ENCODE results near the gene SLC16A12. TPM values are rescaled to one million over a fixed set of nuclear protein-coding genes. Genes with fewer than 3 reads are reported as not detected.

SLC16A12 gene
- total and polyA plus RNA-seq, 2 of the 4 experiments (the other 2 are of a cell fraction) = 1.4 to 1.6 TPM

- peak overlapping the region; percentile 77 for H2BK120ac ChIP-seq (ENCODE audit: low read depth, low read length)
- no TSS peak for BruUV-seq (replicated peaks)
- H3K18ac ChIP-seq (ENCODE audit: low read depth, low read length) = peak overlapping the region; percentile 87; the same call in 1 of the 2 replicates
- no peak overlapping the region for H3K9ac ChIP-seq (ENCODE audit: low read depth, low read length)
- H3K14ac ChIP-seq (replicated peaks; ENCODE audit: low read depth, low read length) = peak overlapping the region; percentile 68
- in situ Hi-C loops (cut with MboI; ENCODE audit: low sequenced_read_pairs) = no loop called here
- CTCF ChIA-PET = interaction anchor here (0.9 kb wide), 1 partner anchor 581 kb away, joined by 3 read pairs; no protein-coding TSS in a partner anchor
- no peak for ATAC-seq (ENCODE audit: low read depth)
- H3K9me3 ChIP-seq (ENCODE audit: control insufficient read depth, insufficient read depth, low read length) = peaks cover 3% of the 10 kb centered on the region; the same call in 1 of the 2 replicates
- H3K23ac ChIP-seq (ENCODE audit: low read depth, low read length) = peak overlapping the region; percentile 35; the same call in 1 of the 2 replicates
- H3K4me3 ChIP-seq (ENCODE audit: insufficient read depth, low read depth, low read length) = no peak overlapping the region
- intact Hi-C loops (cut with micrococcal nuclease) = loop anchor here (5.0 kb wide), 1 partner anchor 35 kb away; no protein-coding TSS in a partner anchor
- no peaks in the 10 kb centered on the region for H4K20me1 ChIP-seq (ENCODE audit: insufficient read depth, low read length)
- no peak overlapping the region for H2AK9ac ChIP-seq (replicated peaks; ENCODE audit: low read depth, low read length, poor library complexity)
- no peak overlapping the region for H4K5ac ChIP-seq (ENCODE audit: low read depth, low read length)
- 100% methylated on average over 2 of the region's 3 CpGs; no CpG with 5 or more reads in 1 of the 2 experiments for WGBS, 2 experiments (ENCODE audit: extremely low coverage in 2 of 2, insufficient read length in 1 of 2)
- peak overlapping the region; percentile 73; the same call in 1 of the 2 replicates for H2BK20ac ChIP-seq (ENCODE audit: low read depth, low read length)
- peak overlapping the region; percentile 74 for H2BK5ac ChIP-seq (ENCODE audit: low read depth, low read length, poor library complexity, severe bottlenecking)
- H2AK5ac ChIP-seq (ENCODE audit: low read depth, low read length) = peak overlapping the region; percentile 82
- POLR2A ChIA-PET (ENCODE audit: unreplicated experiment) = no interaction called here
- peak overlapping the region; percentile 57 for H4K91ac ChIP-seq (ENCODE audit: insufficient read depth, low read depth, low read length)
- dilution Hi-C loops (cut with HindIII; ENCODE audit: low sequenced_read_pairs, unreplicated experiment) = no loop called here
- H3K4me2 ChIP-seq (ENCODE audit: low read depth, low read length) = no peak overlapping the region
- H3K9me1 ChIP-seq (ENCODE audit: insufficient read depth, low read length) = peaks cover 8% of the 10 kb centered on the region
- DNase-seq = no peak
- H3K4me1 ChIP-seq (ENCODE audit: control insufficient read depth, insufficient read depth, low read length) = peaks cover 11% of the 10 kb centered on the region
- peak overlapping the region; percentile 50 for H3K4ac ChIP-seq (ENCODE audit: low read depth, low read length)
- no peaks in the 10 kb centered on the region for H3K36me3 ChIP-seq (ENCODE audit: control insufficient read depth, insufficient read depth, low read length)
- no peaks in the 10 kb centered on the region for H3K27me3 ChIP-seq (ENCODE audit: control insufficient read depth, insufficient read depth, low read length)
- TF ChIP-seq CTCF (conservative IDR thresholded peaks at IDR 0.05; ENCODE audit: low read depth, low read length) = no peak
- no peak for TF ChIP-seq USF2 (IDR thresholded peaks at IDR 0.05; ENCODE audit: low read depth, low read length)
- no peak for TF ChIP-seq POLR2A (IDR thresholded peaks at IDR 0.05; ENCODE audit: low read depth, low read length)
- H3K27ac ChIP-seq (ENCODE audit: insufficient read depth, low read length) = peak overlapping the region; percentile 54; the same call in 1 of the 2 replicates
- H3K79me1 ChIP-seq (ENCODE audit: low read depth in 1 of 2, low read length in 2 of 2) = no peaks in the 10 kb centered on the region; a peak in 1 of 4 replicates
- H4K8ac ChIP-seq (ENCODE audit: low read depth in 2 of 2, low read length in 2 of 2) = peak overlapping the region in 1 of 2 experiments; percentile 53; a peak in 2 of 4 replicates
- no peak overlapping the region for H2AFZ ChIP-seq (replicated peaks; ENCODE audit: low read length, poor library complexity)
- peak overlapping the region; percentile 33; the same call in 1 of the 3 replicates for H2BK15ac ChIP-seq (ENCODE audit: low read depth, low read length)
- no peak overlapping the region for H3K56ac ChIP-seq (ENCODE audit: extremely low read depth, insufficient read depth, low read length)
Measured at GRCh38 chr10:89482256-89482655, 53.1 kb downstream of the SLC16A12 start.

Measured in IMR-90 (cell line).